Endothelial cell of umbilical vein (primary cell): ENCODE results near the gene SPNS1.

ENCODE experiments used
- EZH2 ChIP-seq: IDR thresholded peaks from 2 replicates; pipeline ENCODE4 v1.6.1; 2012; ENCODE audit warnings: borderline replicate concordance, low read depth, mild to moderate bottlenecking, moderate library complexity, low read length, inconsistent platforms; ENCODE audit not compliant: severe bottlenecking
- GATA2 ChIP-seq: IDR thresholded peaks from 2 replicates; pipeline ENCODE4 v1.7.0; 2011; ENCODE audit warnings: low read depth, mild to moderate bottlenecking, moderate library complexity, mixed read lengths, low read length; ENCODE audit not compliant: insufficient read length, insufficient read depth
- JUN ChIP-seq: IDR thresholded peaks from 2 replicates; pipeline ENCODE4 v1.6.1; 2011; ENCODE audit warnings: borderline replicate concordance, low read depth; ENCODE audit not compliant: insufficient read length, insufficient read depth
- MYC ChIP-seq: IDR thresholded peaks from one replicate; pipeline ENCODE4 v1.6.1; 2011; ENCODE audit warnings: mild to moderate bottlenecking, low read depth, low read length
- POLR2A ChIP-seq: IDR thresholded peaks from 2 replicates; pipeline ENCODE4 v1.6.1; 2012; ENCODE audit warnings: low read depth, mild to moderate bottlenecking, control low read depth, low read length
- POLR2AphosphoS5 ChIP-seq: IDR thresholded peaks from 2 replicates; pipeline ENCODE4 v1.6.1; 2012; ENCODE audit warnings: low read depth, mild to moderate bottlenecking, control low read depth, low read length, moderate library complexity; ENCODE audit not compliant: insufficient read depth
- TF ChIP-seq, protein P1 (sequence below), 2 donors: IDR thresholded peaks; 1 replicate in 1 of 2; 2 replicates in 1 of 2; pipeline ENCODE4 v1.5.1; 2011; ENCODE audit warnings: low read length in 2 of 2, mild to moderate bottlenecking in 2 of 2, moderate library complexity in 2 of 2, control low read depth in 1 of 2, inconsistent platforms in 1 of 2, low read depth in 1 of 2; ENCODE audit not compliant: insufficient read depth in 1 of 2; ENCODE audit errors: extremely low read depth in 1 of 2
- TF ChIP-seq, protein P2 (sequence below): IDR thresholded peaks from 2 replicates; pipeline ENCODE4 v1.6.1; 2011; ENCODE audit not compliant: insufficient read depth, insufficient read length

GRCh38 chr16:28974007-28974436 is 556 bp upstream of the SPNS1 start:
- TF ChIP-seq EZH2 (no peak), POLR2AphosphoS5 (no peak), POLR2A (no peak), MYC (no peak), JUN (no peak), GATA2 (no peak)
- TF ChIP-seq, protein P1, sequence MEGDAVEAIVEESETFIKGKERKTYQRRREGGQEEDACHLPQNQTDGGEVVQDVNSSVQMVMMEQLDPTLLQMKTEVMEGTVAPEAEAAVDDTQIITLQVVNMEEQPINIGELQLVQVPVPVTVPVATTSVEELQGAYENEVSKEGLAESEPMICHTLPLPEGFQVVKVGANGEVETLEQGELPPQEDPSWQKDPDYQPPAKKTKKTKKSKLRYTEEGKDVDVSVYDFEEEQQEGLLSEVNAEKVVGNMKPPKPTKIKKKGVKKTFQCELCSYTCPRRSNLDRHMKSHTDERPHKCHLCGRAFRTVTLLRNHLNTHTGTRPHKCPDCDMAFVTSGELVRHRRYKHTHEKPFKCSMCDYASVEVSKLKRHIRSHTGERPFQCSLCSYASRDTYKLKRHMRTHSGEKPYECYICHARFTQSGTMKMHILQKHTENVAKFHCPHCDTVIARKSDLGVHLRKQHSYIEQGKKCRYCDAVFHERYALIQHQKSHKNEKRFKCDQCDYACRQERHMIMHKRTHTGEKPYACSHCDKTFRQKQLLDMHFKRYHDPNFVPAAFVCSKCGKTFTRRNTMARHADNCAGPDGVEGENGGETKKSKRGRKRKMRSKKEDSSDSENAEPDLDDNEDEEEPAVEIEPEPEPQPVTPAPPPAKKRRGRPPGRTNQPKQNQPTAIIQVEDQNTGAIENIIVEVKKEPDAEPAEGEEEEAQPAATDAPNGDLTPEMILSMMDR (IDR thresholded peaks at IDR 0.05; ENCODE audit: extremely low read depth in 1 of 2, insufficient read depth in 1 of 2, low read depth in 1 of 2, low read length in 2 of 2), result peak; percentile 66 to 78
- TF ChIP-seq, protein P2, sequence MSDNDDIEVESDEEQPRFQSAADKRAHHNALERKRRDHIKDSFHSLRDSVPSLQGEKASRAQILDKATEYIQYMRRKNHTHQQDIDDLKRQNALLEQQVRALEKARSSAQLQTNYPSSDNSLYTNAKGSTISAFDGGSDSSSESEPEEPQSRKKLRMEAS, result no peak
